Renal pelvis (tissue), 4 donors: ENCODE measurements around the gene PCDHGC5. TPM values are rescaled to one million over a fixed set of nuclear protein-coding genes. Genes with fewer than 3 reads are reported as not detected.
A peak's percentile ranks its signal among the peaks of the same experiment; 100 is the strongest.

Experiments
- DNase-seq: peaks from one replicate; pipeline ENCODE4 v3.0.0-alpha.2; 2013
- polyA plus RNA-seq, 3 donors: library from polyadenylated mRNA; unstranded; fragments of 120-200 nt; gene quantifications; one replicate each; pipeline ENCODE4 v1.2.1, GENCODE V29; 2013; ENCODE audit not compliant: insufficient read length in 3 of 3

PCDHGC5 gene
- polyA plus RNA-seq, 3 donors: 0.40 to 1.1 (median 0.93) TPM

- no peak for DNase-seq
Observed at GRCh38 chr5:141489841-141490240, 960 bp downstream of the PCDHGC5 start.

- DNase-seq: no peak
Observed at GRCh38 chr5:141490271-141490670, 1.4 kb downstream of the PCDHGC5 start.

- no peak for DNase-seq
Observed at GRCh38 chr5:141490771-141491170, 1.9 kb downstream of the PCDHGC5 start.

- no peak for DNase-seq
Observed at GRCh38 chr5:141491323-141492167, 2.7 kb downstream of the PCDHGC5 start.

GRCh38 chr5:141492168-141492885, 3.4 kb downstream of the PCDHGC5 start:
- no peak for DNase-seq

GRCh38 chr5:141493500-141494422, 4.9 kb downstream of the PCDHGC5 start:
- DNase-seq: no peak

- DNase-seq: no peak
Observed at GRCh38 chr5:141494761-141495452, 6.0 kb downstream of the PCDHGC5 start.

- no peak for DNase-seq
Observed at GRCh38 chr5:141495453-141495811, 6.6 kb downstream of the PCDHGC5 start.

GRCh38 chr5:141496038-141496437, 7.2 kb downstream of the PCDHGC5 start:
- no peak for DNase-seq

- no peak for DNase-seq
Observed at GRCh38 chr5:141501761-141502160, 12.9 kb downstream of the PCDHGC5 start.

- no peak for DNase-seq
Observed at GRCh38 chr5:141503681-141504080, 14.8 kb downstream of the PCDHGC5 start.

- no peak for DNase-seq
Observed at GRCh38 chr5:141504216-141504615, 15.3 kb downstream of the PCDHGC5 start.

GRCh38 chr5:141506381-141507155, 17.7 kb downstream of the PCDHGC5 start:
- no peak for DNase-seq

GRCh38 chr5:141507387-141508091, 18.7 kb downstream of the PCDHGC5 start:
- DNase-seq: peak; percentile 64

- DNase-seq: no peak
Observed at GRCh38 chr5:141508440-141508797, 19.5 kb downstream of the PCDHGC5 start.

GRCh38 chr5:141508798-141509611, 20.1 kb downstream of the PCDHGC5 start:
- DNase-seq: peak; percentile 94

GRCh38 chr5:141510160-141510559, 21.3 kb downstream of the PCDHGC5 start:
- no peak for DNase-seq

- DNase-seq: no peak
Observed at GRCh38 chr5:141510850-141511601, 22.1 kb downstream of the PCDHGC5 start.
